Fibroblast of villous mesenchyme (primary cell): ENCODE results near the gene ATE1. TPM values are rescaled to one million over a fixed set of nuclear protein-coding genes. Genes with fewer than 3 reads are reported as not detected.

Experiments used
- DNase-seq: peaks from one replicate; pipeline ENCODE4 v3.0.0-alpha.2; 2010; ENCODE audit warnings: low read depth
- H3K4me3 ChIP-seq: 2 replicates; pipeline ENCODE4 v1.5.1; 2011; ENCODE audit warnings: low read depth, mild to moderate bottlenecking, low read length
- small RNA-seq: library from RNA; depleted of rRNA; stranded (forward); fragments of <200 nt; gene quantifications from one replicate; pipeline ENCODE3, GENCODE V24; 2012
- total RNA-seq: library from RNA; depleted of rRNA; stranded (reverse); fragments of >200 nt; gene quantifications from 2 replicates; pipeline ENCODE4 v1.2.3, GENCODE V29; 2012
- TF ChIP-seq, protein P1 (sequence below): IDR thresholded peaks from 2 replicates; pipeline ENCODE4 v1.5.1; 2012; ENCODE audit warnings: low read depth, mild to moderate bottlenecking, low read length; ENCODE audit not compliant: insufficient read depth

Gene ATE1
- total RNA-seq, 1 donor = 33.2 TPM

DNA sequence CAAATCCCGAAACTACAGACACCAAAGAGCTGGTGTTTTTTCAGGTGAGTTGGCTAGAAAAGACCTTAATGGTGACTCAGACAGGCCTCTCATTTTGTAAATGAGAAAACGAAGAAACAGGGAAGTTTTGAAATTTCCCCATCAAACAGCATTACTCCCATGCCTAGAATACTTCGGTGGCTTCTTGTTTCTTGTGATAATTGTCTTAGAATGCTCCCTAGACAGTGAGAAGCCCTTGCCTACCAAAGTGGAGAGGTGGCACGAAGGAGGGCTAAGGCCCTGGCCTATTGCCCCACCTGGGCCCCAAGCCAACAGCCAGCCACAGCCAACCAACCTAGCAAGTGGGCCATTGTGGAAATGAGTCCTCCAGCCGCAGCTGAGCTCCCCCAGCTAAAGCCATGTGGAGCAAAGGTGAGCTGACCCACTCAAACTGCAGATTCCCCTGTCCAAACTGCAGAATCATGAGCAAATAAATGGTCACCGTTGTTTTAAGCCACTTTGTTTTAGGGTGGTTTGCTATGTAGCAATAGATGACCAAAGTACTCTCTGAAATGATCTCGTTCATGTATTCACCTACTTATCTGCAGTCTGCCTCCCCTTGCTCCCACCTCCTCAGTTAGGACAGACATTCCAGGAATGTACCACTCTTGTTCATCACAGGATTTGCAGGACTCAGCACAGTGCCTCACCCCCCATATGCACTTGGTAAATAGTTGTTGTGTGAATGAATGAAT, 231.9 kb downstream of the ATE1 start:
- no peak overlapping the region for H3K4me3 ChIP-seq
- no peak for DNase-seq
- TF ChIP-seq, protein P1, sequence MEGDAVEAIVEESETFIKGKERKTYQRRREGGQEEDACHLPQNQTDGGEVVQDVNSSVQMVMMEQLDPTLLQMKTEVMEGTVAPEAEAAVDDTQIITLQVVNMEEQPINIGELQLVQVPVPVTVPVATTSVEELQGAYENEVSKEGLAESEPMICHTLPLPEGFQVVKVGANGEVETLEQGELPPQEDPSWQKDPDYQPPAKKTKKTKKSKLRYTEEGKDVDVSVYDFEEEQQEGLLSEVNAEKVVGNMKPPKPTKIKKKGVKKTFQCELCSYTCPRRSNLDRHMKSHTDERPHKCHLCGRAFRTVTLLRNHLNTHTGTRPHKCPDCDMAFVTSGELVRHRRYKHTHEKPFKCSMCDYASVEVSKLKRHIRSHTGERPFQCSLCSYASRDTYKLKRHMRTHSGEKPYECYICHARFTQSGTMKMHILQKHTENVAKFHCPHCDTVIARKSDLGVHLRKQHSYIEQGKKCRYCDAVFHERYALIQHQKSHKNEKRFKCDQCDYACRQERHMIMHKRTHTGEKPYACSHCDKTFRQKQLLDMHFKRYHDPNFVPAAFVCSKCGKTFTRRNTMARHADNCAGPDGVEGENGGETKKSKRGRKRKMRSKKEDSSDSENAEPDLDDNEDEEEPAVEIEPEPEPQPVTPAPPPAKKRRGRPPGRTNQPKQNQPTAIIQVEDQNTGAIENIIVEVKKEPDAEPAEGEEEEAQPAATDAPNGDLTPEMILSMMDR = no peak

- no peak overlapping the region for H3K4me3 ChIP-seq
- TF ChIP-seq, protein P1 = no peak
- DNase-seq = no peak
These were observed 232.7 kb downstream of the ATE1 start for GRCh38 chr10:121694966-121695643.

DNA sequence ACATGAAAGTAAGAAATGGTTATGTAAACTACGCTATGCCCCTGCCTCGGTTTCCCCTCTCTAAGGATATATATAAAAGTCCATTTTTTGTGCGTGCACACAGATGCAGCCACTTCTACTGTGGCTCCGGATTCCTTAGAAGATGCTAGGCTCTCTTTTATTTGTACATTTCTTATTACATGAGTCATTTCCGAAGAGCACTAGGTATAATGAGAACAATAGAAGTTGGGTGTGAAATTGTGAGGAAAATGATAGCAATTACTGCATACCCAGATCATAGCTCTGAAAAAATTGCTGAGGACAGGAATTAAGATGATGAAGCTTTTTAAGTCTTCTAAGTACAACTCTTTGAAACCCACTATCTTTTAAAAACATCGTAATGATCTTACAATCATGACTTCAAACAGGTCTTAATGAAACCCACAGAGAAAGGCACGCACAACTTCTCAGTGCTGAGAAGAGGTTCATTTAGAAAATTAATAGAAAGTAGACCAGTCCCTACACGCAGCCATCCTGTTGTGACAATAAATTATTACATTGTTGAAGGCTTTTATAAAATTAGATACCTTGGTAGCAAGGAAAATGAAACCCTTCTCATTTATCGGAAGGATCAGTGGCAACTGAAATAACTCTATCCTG, 233.4 kb downstream of the ATE1 start:
- TF ChIP-seq, protein P1 = no peak
- no peak overlapping the region for H3K4me3 ChIP-seq
- no peak for DNase-seq

DNA sequence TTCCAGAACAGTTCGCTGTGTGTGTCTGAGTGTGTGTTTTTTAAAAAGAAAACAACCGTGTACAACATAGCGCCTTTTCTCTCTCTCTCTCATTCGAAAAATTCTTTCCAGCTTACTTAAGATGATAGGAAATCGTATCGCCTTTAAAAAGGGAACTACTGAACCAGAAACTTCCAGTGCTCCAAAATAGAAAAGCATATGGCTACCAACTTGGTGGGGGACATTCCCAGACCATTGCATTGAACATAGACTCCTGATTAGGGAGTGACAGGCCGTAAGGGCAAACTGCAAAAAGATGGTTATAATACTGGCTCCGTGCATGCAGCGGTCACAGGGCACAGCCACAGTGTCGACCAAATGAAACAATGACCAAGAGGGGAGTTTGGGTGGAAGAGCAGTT, 235.2 kb downstream of the ATE1 start:
- TF ChIP-seq, protein P1 = no peak

GRCh38 chr10:121690970-121691369, 236.9 kb downstream of the ATE1 start:
- TF ChIP-seq, protein P1 = no peak
- DNase-seq = no peak
- no peak overlapping the region for H3K4me3 ChIP-seq

More for the DNA sequence above, 235.2 kb downstream of the ATE1 start:
- no peak overlapping the region for H3K4me3 ChIP-seq
- no peak for DNase-seq

Small RNA genes within 50 kb of the gene (small RNA-seq; reads per million reads assigned to genes)
- gene RF00019 (not detected), gene RF02219 (not detected)

Other genes starting within 250 kb of the ATE1 start
- gene NSMCE4A, start 47.2 kb upstream of the ATE1 start, total RNA-seq = 30.2 and 34.8 TPM in 2 replicates
- 5.6 and 9.3 TPM in 2 replicates for gene TACC2, start 61.1 kb upstream of the ATE1 start, total RNA-seq